SW480 (cell line): ENCODE measurements around the gene SNX25.
"Not testable (repeated sequence)": the region's sequence is repeated elsewhere in the genome, so short reads cannot be mapped to it uniquely, and the experiment has no call there.

ENCODE experiments used
- DNase-seq: peaks from one replicate; pipeline ENCODE4 v3.0.0-alpha.2; 2016; ENCODE audit warnings: low spot score

Gene SNX25

DNA sequence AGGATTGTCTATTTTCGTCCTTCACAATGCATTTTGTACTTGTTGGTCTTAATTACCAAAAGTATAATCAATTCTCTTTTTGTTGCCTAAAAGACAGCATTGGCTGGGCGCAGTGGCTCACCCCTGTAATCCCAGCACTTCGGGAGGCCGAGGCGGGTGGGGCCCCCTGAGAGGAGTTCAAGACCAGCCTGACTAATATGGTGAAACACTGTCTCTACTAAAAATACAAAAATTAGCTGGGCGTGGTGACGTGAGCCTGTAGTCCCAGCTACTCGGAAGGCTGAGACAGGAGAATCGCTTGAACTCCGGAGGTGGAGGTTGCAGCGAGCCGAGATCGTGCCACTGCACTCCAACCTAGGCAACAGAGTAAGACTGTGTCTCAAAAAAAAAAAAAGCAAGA, 4.3 kb upstream of the SNX25 start:
- not testable (repeated sequence) for DNase-seq

DNA sequence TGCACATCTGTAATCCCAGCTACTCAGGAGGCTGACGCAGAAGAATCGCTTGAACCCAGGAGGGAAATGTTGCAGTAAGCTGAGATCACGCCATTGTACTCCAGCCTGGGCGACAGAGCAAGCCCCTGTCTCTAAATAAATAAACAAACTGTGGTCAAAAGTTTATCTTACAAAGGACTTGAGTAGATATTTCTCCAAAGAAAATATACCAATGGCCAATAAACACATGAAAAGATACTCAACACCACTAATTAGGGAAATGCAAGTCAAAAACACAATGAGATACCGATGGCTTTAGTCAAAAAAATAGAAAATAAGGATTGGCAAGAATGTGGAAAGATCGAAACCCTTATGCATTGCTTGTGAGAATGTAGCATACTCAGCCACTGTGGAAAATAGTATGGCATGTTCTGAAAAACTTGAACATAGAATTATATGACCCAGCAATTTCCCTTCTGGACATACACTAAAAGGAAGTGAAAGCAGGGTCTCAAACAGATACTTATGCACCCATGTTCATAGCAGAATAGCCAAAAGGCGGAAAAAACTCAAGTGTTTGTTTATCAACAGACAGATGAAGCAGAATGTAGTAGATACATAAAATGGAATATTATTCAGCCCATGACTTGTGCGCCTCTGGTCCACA, 3.6 kb upstream of the SNX25 start:
- DNase-seq: no peak

DNA sequence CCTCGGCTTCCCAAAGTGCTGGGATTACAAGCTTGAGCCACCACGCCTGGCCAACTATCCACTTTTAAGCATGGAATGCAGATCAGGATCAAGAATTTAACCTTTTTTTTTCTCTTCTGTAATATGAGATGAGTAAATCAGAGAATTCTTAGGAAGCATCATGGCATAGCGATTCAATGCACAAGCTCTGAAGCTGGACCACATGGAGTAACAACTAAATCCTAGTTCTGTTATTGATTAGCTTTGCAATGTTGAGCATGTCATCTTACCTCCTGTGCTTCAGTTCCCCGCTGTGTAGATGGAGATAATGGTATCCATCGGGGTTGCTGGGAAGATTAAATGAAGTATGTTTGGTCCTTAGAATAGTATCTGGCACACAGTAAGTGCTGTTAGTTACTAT, 1.9 kb upstream of the SNX25 start:
- no peak for DNase-seq

DNA sequence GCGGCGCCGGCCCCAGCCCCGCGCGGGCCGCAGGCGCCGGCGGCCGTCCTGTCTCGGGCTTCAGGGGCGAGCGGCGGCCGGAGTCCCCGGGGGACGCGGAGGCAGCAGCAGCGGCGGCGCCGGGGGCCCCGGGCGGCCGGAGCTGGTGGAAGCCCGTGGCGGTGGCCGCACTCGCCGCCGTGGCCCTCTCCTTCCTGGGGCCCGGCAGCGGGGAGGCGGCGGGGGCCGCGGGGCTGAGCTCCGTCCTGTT, 379 bp downstream of the SNX25 start:
- not testable (repeated sequence) for DNase-seq

DNA sequence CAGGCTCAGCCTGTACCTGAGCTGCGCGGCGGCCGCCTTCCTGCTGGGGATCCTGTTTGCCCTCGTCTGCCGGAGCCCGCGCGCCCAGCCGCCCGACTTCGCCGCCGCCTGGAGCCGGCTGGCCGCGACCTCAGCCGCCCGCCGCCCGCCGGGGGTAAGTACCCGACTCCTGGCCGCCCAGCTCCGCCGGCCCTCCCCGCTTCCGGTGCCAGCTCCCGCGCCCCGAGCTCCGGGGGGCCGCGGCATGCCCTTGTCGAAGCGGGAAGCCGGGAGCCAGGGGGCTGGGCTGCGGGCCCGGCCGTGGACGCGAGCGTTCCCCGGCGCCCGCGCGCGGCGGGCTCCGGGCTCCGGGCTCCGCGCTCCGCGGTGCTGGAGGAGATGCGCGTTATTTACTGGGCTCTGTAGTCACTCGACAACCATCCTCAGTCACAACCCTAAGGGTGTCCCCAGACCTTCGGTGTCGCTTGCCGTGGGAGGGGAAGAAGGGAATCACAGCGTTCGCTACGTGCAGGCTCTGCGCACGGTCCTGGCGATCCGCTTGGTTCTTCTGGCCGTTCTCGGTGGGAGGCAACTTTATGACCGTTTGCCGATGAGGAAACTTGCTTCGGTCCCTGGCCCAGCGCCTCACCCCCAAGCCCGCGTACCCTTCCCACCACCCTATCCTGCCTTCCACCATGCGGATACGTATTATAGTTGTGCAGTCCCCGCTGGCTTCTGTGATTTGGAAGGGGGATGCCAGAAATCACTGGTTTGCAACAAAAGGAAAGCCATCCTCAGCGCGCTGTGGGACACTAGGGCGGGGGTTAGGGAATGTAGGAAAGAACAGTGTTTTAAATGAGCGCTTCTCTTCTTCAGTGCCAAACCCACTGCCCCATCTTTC, 944 bp downstream of the SNX25 start:
- peak; percentile 31 for DNase-seq

DNA sequence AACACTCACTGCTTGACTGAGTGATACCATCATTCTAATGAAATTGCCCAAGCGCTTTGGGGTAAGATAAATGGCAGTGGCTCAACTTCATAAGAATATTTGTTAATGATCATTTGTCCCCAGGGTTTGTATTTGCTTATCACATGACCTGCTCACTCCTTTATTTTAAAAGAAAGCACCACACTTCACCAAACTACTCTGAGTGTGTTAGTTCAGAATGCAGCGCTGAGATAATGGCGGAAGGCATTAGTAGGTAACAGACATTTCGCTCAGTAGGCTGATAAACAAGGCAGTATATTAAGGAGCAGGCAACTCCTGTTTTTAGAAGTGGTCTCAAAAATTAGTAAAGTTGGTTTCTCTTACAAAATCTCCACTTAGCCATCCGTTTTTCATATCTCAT, 1.6 kb downstream of the SNX25 start:
- DNase-seq: no peak

DNA sequence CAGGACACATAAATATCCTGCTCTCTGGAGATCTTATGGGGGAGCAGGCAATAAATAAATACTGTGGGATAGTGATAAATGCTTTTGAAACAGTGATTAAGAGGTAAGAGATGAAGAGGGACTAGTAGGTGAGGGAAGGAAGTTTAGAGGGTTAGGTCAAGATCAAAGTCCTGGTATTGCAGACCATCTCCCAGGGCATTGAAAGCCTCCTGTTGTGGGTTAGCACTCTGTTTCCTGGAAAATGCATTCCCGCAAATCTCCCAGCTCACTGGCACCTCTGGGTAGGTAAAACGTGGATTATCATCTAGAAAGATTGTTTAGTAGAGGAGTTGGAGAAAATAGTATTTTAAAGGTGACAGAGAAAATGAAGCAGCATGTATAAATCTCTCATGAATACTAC, 2.2 kb downstream of the SNX25 start:
- peak; percentile 37 for DNase-seq

DNA sequence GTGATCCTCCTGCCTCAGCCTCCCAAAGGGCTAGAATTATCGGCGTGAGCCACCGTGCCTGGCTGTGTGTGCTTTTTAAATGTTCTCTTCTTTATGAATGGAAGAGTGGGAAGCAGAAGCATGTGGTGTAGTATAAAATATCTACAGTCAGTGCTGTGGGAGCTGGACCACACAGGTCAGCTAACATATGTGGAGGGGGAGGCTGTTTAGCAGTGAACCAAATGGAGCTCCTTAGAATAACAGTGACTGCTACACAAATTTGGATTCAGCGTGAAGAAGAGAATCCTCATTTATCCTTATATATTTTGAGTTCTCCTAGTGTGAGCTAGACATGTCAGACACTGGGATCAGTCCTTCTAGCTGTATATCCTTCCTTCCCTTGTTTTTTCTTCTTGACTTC, 3.2 kb downstream of the SNX25 start:
- DNase-seq: no peak

DNA sequence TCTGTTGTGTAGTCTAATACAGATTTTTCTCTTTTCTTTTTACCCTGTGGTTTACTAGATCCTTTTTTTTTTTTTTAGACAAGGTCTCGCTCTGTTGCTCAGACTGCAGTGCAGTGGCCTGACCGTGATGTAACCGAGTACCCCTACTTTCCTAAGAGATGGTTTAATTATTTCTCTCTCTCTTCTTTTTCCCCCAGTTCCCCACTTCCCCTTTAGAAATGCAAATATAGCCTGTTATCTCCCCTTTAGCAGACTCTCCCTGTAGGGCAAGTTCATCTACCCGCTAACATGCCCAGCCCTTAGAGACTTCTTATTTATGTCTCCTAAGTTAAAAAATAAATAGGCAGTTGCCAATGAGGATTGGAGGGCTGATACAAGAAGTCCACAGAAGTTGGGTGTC, 4.5 kb downstream of the SNX25 start:
- no peak for DNase-seq

DNA sequence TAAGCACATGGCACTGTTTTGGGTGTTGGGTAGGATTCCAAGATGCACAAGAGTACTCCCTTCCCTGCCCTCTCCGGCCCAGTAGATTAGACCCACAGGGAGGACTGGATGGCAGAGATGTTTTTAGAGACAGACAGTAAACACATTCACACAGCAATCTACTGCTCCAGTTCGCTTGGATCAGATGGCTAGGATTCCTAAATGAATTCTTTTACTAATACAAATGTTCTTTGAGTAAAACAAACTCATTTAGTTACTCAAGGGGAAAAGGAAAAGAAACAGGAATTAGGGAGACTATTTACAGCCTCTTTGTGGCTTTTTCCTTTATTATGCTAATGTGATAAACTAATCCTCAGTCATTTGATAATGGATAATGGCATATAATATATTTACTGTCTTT, 5.9 kb downstream of the SNX25 start:
- DNase-seq: no peak

DNA sequence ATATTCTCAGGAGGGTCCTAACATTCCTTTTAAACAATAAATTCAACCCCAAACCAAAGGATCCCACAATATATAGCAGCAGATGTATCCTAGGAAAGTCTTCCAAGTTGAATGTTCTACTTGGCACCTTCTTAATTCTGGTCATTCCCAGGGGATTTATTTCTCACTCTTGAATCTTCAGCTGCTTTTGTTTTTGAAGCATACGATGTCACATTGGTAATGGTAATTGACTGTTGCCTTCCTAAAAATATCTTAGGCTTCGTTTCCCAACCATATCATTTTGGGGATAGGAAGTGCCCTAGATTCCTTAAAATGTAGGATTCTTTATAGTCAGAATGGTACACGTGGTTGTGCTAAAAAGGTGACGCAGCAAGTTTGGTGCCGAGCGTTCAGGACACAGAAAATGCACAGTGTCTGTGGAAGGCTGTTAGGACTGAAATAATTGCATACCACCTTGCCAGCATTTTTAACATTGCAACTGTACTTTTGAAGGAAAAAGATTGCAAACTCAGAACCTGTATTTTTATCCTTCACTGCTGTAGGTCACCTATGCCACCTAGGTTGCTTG, 8.1 kb downstream of the SNX25 start:
- no peak for DNase-seq

DNA sequence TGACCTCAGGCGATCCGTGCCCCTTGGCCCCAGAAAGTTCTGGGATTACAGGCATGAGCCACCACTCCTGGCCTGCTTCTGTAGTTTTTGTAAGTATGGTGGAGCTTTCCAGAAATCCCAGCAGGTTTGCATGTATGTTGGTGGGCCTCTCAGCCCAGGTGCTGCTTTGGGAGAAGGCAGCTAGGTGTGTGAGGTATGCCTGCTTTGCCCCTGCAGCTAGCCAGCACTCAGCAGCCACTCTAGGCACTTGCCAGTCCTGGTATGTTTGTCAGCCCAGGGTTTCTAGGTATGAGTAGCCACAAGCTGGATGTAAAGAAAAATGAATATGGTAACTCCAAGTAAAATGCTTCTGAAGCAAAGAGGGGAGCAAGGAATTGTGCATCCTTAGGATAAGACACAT, 8.9 kb downstream of the SNX25 start:
- DNase-seq: no peak

DNA sequence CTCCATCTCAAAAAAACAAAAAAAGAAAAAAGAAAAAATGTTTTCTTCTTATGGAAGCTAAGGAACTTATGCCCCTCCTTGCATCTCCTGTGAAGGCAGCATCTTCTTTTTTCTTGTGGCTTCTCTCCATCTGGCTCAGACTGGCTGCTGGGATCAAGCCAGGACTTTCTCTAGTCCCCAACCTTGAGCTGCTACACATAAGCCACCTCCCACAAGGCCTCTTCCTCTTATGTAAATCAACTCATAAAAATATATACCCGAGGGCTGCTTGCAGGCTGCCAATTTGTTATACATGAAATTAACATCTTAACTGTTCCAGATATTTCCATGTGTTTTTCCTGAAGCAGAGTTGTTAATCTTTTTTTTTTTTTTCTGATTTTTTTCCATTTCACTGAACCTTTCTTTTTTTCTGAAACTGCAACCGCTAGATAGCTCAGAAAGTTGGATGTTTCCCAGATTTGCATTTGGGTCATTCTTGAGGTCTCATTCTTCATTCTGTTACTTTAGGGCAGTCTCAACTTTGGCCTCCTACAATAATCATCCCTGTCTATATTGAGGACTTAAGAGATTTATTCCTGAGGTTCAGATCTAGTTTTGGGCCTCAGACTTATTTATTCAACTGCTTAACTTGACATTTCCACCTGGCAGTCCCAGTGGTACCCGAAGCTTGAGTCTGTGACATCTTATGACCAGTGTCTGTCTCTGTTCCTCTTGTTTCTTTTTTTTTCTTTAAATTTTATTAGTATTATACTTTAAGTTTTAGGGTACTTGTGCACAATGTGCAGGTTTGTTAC, 10.3 kb downstream of the SNX25 start:
- no peak for DNase-seq

DNA sequence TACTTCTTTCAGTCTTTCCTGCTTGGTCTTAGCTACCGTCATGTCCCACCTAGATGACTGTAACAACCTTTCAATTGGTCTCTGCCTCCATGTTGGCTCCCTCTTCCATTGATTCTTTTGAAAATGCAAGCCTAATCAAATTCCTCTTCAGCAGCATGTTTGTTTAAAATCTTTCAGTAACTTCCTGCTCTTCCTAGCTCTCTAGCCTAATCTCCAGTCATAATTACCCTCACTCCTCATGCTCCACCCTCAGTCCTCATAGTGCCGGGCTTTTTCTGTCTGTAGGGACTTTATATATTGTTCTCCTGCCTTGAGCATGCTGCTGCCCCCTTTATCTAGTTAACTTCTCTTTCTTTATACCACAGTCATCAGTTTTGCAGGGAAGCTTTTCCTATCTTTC, 12.1 kb downstream of the SNX25 start:
- no peak for DNase-seq

DNA sequence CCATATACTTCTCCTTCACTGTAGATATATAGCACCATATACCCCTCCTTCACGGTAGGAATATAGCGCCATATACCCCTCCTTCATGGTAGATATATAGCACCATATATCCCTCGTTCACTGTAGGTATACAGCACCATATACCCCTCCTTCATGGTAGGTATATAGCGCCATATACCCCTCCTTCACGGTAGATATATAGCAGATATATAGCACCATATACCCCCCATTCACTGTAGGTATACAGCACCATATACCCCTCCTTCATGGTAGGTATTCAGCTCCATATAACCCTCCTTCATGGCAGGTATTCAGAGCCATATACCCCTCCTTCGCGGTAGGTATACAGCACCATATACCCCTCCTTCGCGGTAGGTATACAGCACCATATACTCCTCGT, 12.5 kb downstream of the SNX25 start:
- no peak for DNase-seq

DNA sequence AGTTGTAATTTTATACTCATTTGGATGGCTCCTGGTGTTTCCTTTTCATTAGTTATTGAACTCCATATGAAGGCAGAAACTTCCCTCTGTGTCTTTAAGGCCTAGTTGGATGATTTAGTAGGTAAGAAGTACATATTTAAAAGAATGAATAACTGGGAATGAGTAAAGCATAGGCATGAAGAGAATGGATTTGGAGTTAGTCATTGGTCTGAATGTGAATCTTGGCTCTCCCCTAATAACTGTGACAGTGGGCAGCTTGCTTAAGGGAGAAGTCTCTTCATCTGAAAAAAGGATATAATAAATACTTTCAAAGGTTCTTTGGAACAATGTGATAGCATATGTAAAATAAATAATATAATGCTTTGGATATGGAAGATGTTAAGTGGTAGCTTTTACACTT, 13.2 kb downstream of the SNX25 start:
- no peak for DNase-seq

DNA sequence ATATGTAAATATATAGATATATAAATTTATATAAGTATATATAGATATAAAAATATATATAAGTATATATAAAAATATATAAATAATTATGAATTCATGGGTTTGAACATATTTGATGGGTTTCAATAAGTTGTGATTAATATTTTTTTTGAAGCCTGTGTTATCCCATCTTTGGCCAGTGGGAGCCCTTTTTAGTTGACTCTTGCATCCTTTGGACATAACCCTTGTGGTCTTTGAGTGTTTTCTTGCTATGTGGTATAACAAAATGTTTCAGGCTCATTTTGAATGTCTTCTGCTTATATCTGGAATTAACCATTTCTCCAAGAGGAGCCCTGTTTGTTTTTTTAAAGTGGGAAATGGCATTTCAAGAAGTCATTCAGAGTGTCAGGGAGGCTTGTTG, 15.2 kb downstream of the SNX25 start:
- DNase-seq: no peak

DNA sequence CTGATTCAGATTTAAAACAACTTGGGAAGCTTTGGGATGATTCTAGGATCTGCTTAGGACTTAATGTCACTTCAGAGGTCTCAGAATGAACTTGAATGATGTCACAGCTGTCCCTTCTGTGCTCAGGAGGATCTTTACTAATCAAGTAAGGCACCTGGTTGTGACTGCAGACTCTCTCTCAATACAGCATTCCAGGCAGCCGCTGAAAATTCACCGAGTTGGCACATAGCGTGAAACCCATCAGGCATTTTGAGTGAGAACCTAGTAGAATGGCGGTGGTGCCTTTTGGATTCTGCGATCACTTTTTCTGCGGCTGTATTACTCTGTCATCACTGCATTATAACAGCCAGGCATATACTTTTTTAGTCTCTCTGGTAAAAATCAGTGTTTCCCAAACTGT, 16.5 kb downstream of the SNX25 start:
- no peak for DNase-seq

DNA sequence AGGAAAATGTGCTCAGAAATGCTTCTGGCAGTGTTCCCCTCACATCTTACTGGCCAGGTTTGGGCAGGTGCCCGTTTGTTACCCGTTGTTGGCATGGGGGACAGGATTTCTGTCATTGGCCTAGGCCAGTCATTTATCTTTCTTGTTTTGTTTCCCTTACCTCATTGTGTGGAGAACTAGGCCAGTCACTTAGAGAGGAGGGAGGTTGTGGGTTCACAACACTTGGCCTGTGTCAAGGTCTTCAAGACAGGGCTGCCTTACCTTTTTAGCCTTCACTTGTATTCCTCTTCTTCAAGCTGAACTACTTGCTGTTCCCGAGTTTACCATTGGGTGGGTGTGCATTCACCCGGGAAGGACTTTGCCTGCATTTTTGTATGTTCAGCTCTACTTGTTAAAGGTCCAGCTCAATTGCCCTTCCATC, 17.7 kb downstream of the SNX25 start:
- no peak for DNase-seq

DNA sequence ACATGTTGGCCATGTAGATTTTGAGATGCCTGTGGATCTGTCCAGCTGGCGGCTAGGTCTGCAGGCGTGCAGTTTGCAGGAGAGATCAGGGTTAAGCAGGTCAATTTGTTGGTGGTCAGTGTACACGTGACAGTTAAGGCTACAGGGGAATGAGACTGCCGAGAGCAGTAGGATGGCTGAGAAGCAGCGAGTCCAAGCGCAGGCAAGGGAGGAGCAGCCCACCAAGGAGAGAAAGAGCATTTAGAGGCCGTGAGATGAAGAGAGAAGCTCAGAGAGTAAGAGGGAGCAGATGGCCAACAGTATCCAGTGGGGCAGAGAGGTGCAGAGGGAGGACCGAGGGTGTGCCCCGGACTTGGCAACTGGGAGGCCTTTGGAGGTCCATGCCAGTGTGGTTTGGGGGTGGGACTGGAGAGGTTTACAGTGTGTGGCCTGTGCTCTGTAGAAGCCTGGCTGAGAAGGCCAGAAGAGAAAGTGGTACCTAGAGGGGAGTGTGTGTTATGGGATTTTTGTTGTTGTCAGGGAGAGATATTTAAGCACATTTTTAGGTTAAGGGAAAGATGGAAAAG, 18.4 kb downstream of the SNX25 start:
- DNase-seq: no peak

DNA sequence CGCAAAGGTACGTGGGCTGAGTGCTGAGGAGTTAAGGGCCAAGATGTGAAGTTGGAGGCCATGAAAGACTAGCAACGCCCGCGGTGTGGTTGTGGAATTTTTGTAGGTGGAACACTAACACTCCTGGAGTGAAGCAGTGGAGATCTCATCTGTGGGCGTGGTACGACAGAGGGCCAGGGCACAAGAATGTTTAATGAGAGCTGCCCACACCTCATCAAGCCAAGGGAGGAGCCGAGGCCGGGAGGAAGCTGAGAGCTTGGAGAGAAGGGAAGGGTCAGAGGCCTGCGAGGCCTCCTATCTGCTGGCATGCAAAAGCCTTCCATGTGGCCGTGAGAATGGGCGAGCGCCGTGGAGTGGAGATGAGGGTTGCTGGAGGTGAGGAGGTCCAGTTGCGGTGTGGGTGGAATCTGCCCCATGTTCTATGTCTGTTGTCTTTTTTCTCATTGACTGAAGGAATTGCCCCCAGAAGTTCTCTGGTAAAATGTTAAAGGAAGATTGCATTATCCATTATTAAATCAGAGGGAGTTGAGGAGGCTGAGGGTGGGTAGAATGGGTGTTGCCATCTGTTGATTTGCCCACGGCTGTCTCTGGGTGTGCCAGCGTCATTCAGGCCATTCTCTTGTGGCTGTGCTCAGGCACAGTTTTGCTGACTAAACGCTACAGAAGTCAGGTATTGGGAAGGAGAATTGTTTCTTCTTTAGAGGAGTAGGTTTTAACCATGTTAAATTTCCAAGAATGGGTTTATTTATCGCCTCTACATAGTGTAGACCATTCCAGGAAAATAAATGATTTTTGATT, 19.8 kb downstream of the SNX25 start:
- DNase-seq: peak; percentile 36

DNA sequence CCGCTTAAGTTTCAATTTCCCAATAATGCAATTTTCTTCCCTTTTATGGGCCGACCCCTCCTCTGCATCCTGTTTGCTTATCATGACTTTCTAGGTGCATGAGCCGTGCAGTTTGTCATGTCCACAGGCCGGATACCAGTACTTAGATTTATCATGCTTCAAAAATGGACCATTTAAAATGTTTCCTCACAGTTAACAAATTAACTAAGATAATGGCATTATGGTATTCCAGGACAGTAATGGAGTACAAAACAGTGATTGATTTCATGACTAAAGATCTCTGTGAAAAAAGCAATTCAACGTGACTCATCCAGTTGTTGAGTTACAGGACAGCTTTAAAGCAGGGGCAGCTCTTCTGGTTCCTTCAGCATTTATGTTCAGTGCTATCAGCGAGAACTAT, 23.0 kb downstream of the SNX25 start:
- DNase-seq: no peak
